ENCODE data around the gene MYH3. TPM values are rescaled to one million over a fixed set of nuclear protein-coding genes. Genes with fewer than 3 reads are reported as not detected.

MYH3 gene
- total RNA-seq, 1 donor from 2014 or later: 1.7 TPM

GRCh38 chr17:10616502-10617119, 40.5 kb downstream of the MYH3 start:
- TF ChIP-seq CTCF (conservative IDR thresholded peaks at IDR 0.05; ENCODE audit: low read depth, low read length): peak; percentile 99
- no peak for DNase-seq (ENCODE audit: low read depth)
- H3K4me3 ChIP-seq (ENCODE audit: low read depth, low read length): no peak overlapping the region

DNA sequence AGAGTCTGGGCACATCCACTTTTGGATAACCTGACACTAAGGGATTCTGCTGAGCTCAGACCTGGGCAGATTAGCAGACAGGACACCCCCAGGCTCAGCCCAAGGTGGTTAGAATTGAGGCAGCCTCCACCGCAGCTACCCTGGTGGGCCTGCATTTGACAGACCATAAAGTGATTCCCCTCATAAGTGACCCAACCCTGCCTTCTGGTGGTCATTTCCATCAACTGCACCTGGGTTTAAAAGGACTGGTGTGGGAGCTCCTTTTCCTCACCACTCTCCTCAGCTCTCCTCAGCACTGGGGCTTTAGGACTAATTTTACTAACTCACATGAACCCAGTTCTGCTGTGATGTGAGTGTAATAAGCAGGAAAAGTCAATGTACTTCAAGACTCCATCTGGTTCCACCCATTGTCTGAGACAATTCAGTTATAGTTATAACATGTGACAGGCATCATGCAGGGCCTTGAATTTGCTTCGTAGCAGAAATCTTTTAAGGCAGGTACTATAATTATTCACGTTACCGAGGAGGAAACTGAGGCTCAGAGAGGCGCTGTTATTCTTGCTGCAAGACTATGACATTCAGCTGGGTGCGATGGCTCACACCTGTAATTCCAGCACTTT, 42.5 kb downstream of the MYH3 start:
- no peak overlapping the region for H3K4me3 ChIP-seq (ENCODE audit: low read depth, low read length)
- no peak for DNase-seq (ENCODE audit: low read depth)
- TF ChIP-seq CTCF (conservative IDR thresholded peaks at IDR 0.05; ENCODE audit: low read depth, low read length): peak; percentile 81

DNA sequence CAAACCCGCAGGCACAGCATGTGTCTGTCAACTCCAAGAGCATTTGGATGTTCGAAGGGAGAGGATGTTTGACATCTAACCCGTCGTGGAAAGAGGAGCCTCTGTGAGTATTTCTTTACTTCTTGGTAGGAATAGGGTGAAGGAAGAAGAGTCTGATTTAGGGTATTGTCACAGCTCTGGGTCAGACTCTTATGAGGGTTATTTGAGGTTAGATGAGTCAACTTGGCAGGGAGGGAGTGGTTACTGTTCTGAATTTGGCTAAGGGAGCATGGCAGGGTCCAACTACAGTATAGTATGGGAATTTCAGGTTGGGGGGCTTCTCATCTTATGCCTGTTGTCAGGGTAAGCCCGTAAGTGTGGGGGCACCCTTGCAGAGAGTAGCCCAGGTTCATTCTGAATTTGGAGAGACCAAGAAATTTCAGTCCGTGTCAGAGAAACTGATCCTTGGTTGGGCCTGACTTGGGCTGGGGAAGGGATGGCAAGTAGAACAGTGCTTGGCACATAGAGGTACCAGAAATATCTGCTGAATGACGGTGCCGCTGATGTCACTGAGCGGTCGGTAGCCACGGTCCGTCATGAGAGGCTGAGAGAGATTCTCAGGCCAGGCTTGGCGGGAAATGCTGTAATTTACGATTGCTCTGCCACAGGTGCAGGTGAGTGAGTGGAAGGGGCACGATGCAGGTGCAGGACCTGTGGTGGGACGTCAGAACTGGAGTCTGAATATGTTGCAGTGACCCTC, 43.2 kb downstream of the MYH3 start:
- DNase-seq (ENCODE audit: low read depth): no peak
- no peak overlapping the region for H3K4me3 ChIP-seq (ENCODE audit: low read depth, low read length)
- TF ChIP-seq CTCF (conservative IDR thresholded peaks at IDR 0.05; ENCODE audit: low read depth, low read length): no peak

DNA sequence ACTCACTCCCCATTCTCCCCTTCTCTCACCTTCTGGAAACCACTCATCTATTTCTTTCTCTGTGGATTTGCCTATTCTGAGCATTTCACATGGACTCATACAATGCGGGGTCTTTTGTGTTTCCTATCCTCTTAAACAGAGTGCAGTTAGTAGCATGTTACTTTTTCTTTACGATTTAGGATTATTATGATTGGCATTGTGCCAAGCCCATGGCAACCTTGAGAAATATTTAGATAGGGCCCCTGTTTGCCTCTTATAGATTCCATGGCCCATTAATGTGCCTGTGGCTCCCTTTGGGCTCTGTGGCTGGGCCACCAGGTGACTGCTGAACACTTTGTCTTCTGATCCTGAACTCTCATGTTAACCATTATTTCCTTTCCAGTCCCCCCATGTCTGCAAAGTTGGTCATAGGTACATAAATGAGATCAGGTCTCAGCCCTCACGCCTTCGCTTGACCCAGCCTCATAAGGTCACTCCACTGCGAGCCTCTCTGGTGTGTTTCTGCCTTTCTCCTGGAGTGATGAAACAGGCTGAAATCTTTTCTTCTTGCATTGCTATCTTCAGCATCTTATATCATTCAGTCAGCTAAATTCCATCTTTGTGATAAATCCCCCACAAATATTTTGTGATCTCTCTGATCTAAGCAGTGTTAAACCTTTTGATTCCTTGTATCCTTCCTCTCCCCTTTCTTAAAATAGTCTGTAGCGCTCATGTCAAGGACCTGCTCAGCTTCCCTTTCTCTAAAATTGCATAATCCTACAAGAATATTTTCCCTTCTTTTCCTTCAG, 44.0 kb downstream of the MYH3 start:
- no peak for TF ChIP-seq CTCF (conservative IDR thresholded peaks at IDR 0.05; ENCODE audit: low read depth, low read length)
- DNase-seq (ENCODE audit: low read depth): no peak
- H3K4me3 ChIP-seq (ENCODE audit: low read depth, low read length): no peak overlapping the region

- no peak overlapping the region for H3K4me3 ChIP-seq (ENCODE audit: low read depth, low read length)
- DNase-seq (ENCODE audit: low read depth): peak; percentile 33
- no peak for TF ChIP-seq CTCF (conservative IDR thresholded peaks at IDR 0.05; ENCODE audit: low read depth, low read length)
Measured at GRCh38 chr17:10610884-10611283, 46.2 kb downstream of the MYH3 start.

- no peak for TF ChIP-seq CTCF (conservative IDR thresholded peaks at IDR 0.05; ENCODE audit: low read depth, low read length)
- DNase-seq (ENCODE audit: low read depth): no peak
- no peak overlapping the region for H3K4me3 ChIP-seq (ENCODE audit: low read depth, low read length)
Measured at GRCh38 chr17:10608244-10608643, 48.9 kb downstream of the MYH3 start.
